Omental fat pad (tissue), 4 donors: ENCODE data around the gene FOXA3. TPM values are rescaled to one million over a fixed set of nuclear protein-coding genes. Genes with fewer than 3 reads are reported as not detected.
A peak's percentile ranks its signal among the peaks of the same experiment; 100 is the strongest.

Source experiments
- ATAC-seq: fragments of 150-250 bp; one replicate; pipeline ENCODE4 v1.9.1; 2016; ENCODE audit warnings: mild to moderate bottlenecking, moderate library complexity; ENCODE audit not compliant: low FRiP score
- DNase-seq: peaks from one replicate; pipeline ENCODE4 v3.0.0-alpha.2; 2019; ENCODE audit warnings: low spot score
- CTCF ChIP-seq, 3 donors: fragments of 450-650 bp; IDR thresholded peaks; one replicate each; pipeline ENCODE4 v1.5.1; 2016 to 2017; ENCODE audit warnings: antibody characterized with exemption in 3 of 3, mild to moderate bottlenecking in 3 of 3, moderate library complexity in 2 of 3
- total RNA-seq, 4 donors: library from RNA; depleted of rRNA; stranded (reverse); fragments of >200 nt; gene quantifications; one replicate each; pipeline ENCODE4 v1.1.0, GENCODE V29; 2016

FOXA3 gene
- total RNA-seq, result under 1 TPM in 2 of 4 donors, not detected in 2; 0.38 to 0.79 TPM

GRCh38 chr19:45863840-45864628 is at the start of gene FOXA3:
FOXA3 (plus strand) TSS chr19:45864326; CDS start chr19:45864457, 131 bp downstream.
- no peak for DNase-seq

GRCh38 chr19:45814851-45815480 is 49.2 kb upstream of the FOXA3 start, which contains the start of gene RSPH6A:
RSPH6A (minus strand) TSS chr19:45815308; CDS start chr19:45815176, 132 bp downstream.
- ATAC-seq (no peak), DNase-seq (no peak)
- TF ChIP-seq CTCF (IDR thresholded peaks at IDR 0.05), result no peak

More at GRCh38 chr19:45863840-45864628, at the start of gene FOXA3:
- ATAC-seq, result no peak
- TF ChIP-seq CTCF (IDR thresholded peaks at IDR 0.05), result peak in 1 of 3 donors; percentile 38

GRCh38 chr19:45815481-45816216 is 48.5 kb upstream of the FOXA3 start:
- DNase-seq, result no peak
- no peak for TF ChIP-seq CTCF (IDR thresholded peaks at IDR 0.05)
- ATAC-seq, result peak; percentile 30

- DNase-seq (no peak), ATAC-seq (no peak)
- no peak for TF ChIP-seq CTCF (IDR thresholded peaks at IDR 0.05)
Measured at GRCh38 chr19:45816236-45817009, 47.7 kb upstream of the FOXA3 start.

GRCh38 chr19:45817010-45817724 is 47.0 kb upstream of the FOXA3 start:
- peak in 1 of 3 donors; percentile 86 for TF ChIP-seq CTCF (IDR thresholded peaks at IDR 0.05)
- ATAC-seq (peak; percentile 82), DNase-seq (peak; percentile 89)
